HG02885 (cell line): ENCODE measurements around the gene PALM2AKAP2.
"Not testable (repeated sequence)": the region's sequence is repeated elsewhere in the genome, so short reads cannot be mapped to it uniquely, and the experiment has no call there.

Experiments used
- ATAC-seq: cut with Tn5 transposase; IDR thresholded peaks from one replicate; pipeline ENCODE4 v1.9.1; 2021; ENCODE audit warnings: mild to moderate bottlenecking; ENCODE audit not compliant: unreplicated experiment, poor library complexity

The PALM2AKAP2 gene

DNA sequence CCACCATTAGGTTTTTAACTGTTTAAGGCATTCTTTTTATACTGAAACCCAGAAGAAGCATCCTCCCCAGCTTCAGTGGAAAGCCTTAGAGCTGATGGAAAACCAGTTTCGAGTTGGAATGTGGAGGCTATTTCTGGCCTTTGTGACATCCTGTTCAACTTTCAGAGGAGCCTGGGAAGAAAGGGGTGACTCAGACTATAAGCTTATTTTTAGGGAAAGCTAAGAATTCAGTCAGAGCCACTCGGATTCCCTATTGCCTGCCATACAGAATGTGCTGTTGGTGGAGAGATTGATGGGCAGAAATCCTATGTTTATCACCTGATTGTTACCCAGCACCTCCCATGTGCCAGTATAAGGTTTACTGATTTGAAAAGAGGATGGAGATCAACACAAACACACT is 19.8 kb downstream of the PALM2AKAP2 start:
- no peak for ATAC-seq

GRCh38 chr9:109801484-109801883 is 21.5 kb downstream of the PALM2AKAP2 start:
- no peak for ATAC-seq

DNA sequence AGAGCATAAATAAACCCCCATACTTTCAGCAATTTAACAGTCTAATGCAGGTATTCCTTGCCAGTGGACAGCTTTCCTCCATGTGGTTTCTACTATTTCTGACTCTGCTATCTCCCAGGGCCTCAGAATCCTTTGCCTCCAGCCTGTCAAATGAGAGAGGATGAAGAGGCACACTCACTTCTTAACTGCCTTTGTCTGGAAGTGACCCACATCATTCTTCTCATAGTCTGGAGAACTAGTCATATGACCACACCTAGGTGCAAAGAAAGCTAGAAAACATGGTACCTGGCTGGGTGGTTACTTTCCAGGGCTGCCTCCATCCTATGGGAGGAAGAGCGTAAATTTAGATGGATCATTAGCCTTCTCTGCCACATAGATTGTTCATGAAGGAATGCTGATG is 22.5 kb downstream of the PALM2AKAP2 start:
- no peak for ATAC-seq

DNA sequence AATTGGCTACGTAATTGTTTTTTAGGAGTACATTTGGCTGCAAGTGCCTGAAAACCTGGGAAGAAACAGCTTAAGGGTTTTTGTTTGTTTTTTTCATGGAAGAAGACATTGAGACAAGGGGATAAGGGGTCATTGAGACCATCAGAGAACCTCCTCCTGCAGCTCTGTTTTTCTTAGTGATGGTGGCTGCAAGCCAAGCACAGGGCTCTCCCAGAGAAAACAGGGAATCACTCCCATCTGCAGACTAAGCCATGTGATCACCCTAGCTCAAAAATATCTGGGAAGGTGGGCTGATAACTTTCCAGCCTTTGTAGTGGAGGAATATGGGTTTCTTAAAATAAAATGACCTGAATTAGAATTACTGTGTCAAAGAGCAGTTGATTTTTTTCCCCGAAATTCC is 25.1 kb downstream of the PALM2AKAP2 start:
- ATAC-seq = no peak

DNA sequence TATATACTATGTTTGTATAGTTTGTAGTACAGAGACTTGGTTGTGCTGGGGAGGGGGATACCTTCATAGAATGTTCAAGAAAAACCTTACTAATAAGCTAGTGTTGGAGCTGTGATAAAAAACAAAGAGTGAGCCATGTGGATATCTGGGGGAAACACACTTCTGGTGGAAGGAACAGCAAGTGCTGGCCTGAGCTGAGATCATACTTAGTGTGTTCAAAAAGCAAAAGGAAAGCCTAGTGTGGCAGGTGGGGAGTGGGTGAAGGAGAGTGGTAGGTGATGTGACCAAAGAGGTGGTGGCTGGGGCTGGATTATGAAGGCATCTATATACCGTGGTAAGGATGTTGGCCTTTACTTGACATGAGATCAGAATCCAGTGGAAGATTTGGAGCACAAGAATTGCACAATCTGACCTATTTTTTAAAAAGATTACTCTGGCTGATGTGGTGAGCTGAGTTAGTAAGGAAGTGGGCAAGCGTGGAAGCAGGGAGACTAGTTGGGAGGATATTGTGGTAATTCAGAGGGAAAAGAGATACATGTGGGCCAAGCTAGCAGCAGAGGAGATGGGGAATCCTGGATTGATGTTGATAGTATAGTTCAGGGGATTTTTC is 26.6 kb downstream of the PALM2AKAP2 start:
- ATAC-seq = no peak

GRCh38 chr9:109811876-109812275 is 31.9 kb downstream of the PALM2AKAP2 start:
- no peak for ATAC-seq

DNA sequence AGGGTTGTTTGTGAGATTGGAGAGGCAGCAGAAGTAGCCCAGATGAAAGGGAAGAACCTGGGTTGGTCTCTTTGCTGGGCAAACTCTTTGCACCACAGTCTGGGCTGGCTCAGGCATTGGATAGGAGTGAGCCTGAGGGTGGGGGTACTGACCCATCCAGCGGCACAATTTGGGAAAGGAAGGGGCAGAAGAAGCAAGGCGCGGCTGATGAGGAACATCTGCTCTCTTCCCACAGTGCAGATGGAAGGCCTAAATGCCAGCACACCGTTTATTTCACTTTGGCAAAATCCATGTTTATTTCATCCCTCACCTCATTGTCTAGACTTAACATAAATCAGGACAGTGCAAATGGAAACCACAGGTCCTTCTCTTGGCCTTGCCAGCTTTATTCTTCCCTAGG is 32.3 kb downstream of the PALM2AKAP2 start:
- no peak for ATAC-seq

DNA sequence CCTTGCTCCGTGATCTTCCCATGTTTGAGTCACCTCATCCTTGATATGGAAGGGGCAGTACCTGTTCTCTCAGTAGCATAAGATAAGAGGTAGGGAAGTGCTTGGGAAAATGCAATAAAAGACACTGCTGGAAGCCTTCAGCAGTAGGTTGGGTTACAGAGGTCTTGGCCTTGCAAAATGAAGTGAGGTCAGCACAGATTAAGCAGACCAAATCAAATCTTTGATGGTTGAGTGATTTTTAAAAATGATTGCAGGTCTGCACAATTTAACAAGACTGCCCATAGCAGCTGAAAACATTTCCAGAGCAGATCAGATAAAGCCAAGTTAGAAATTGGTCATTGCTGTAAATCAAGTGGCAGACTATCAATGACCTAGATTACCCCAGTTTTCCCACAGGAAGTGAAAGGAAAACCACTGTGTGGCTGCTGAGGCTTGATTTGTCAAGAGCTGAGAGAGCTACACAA is 32.9 kb downstream of the PALM2AKAP2 start:
- no peak for ATAC-seq

DNA sequence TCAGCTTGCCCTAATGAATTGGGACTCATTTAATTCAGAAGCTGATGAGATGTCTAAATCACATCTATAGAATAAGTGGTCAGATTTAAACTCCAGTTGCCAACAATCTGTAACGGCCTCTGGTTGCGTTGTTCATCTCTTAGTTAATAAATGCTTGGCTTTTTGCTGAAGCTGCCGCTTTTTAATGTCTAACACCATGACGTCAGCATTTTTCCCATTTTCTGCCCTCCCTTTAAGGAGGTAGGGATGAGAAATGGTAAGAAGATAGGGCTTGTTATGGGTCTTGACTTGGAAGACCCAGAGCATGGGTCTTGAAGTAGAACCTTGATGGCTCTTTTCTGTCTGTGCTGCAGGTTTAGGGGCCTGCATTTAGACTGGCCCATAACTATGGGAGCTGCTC is 33.3 kb downstream of the PALM2AKAP2 start:
- no peak for ATAC-seq

DNA sequence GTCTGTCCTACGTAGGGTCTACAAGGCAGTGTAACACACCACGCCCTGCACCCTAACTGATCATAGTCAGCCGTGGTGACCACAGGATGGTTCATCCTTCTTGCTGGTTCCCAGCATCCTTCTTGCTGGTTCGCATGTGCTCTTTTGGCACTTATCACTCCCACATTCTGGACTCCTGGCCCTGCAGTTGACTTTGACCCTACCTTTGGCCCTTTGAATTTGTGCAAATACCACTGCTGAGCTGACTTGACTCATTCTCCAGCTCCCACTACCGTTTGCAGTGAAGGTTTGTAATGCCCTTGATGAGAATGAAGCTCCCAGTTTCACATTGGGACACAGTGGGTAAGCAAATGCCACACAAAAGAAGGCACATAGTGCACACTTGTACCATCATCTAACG is 33.8 kb downstream of the PALM2AKAP2 start:
- ATAC-seq = no peak

DNA sequence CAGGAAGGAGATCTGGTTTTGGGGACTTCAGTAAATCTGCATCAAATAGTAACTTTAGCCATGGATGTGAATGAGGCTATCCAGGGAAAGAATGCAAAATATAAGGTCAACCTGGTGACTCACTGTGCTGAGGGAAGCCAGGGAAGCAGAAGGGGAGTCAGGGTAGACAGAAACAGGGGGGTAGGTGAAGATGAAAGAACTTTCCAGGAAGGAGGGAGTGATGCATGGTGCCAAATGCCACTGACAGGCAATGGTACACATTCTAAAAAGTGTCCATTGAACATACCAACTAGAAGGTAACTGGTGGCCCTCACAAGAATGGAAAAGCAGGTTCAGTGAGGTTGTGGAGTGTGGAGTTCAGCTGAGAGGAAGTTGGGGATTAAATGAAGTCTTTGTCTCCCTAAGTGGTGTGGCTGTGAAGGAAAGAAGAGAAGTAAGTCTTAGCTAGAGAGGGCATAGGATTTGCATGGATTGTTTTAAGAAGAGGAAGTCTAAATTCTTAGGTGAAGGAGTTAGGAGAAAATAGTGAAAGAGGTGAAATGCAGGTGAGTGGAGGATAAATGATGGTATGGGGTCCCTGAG is 35.5 kb downstream of the PALM2AKAP2 start:
- no peak for ATAC-seq

DNA sequence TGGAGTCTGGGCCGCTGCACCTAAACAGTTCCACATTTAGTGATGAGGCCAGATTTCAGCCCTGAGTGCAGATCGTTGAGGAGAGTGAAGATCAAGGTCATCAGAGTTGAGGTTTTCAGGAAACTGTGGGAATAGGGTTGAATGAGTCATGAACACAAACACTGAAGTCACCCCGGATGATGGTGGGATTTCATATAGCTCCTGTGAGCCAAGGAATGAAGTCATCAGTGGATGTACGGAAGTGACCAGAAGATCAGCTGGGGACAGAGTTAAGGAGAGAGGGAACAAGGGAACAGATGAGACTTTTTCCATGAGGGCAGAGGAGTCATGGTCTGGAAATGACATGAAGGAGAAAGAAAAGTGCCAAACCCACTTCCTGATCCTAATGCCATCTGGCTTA is 36.5 kb downstream of the PALM2AKAP2 start:
- ATAC-seq = no peak

GRCh38 chr9:109817146-109817845 is 37.3 kb downstream of the PALM2AKAP2 start:
- no peak for ATAC-seq

- ATAC-seq = peak; percentile 60
Observed at GRCh38 chr9:109817846-109818472, 38.0 kb downstream of the PALM2AKAP2 start.

GRCh38 chr9:109821711-109822110 is 41.7 kb downstream of the PALM2AKAP2 start:
- ATAC-seq = no peak

GRCh38 chr9:109825383-109825782 is 45.4 kb downstream of the PALM2AKAP2 start:
- not testable (repeated sequence) for ATAC-seq

DNA sequence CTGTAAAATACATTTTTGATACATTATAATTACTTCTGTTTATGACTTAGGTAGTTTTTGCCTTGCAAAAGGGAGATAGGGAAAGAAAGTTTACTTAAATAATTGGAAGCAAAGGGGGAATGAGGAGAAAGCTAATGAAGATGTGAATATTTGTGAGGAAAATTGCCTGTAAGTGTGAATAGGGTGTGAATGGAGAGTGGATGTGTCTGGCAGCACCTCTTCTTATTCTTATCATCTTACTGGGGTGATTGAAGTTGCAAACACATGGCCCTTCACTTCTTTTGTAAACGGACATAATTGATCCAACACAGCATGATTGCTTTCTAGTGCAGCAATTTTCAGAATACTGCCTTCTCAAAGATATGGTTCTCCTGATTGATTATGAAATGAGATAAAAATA is 46.6 kb downstream of the PALM2AKAP2 start:
- no peak for ATAC-seq

GRCh38 chr9:109828254-109828653 is 48.3 kb downstream of the PALM2AKAP2 start:
- no peak for ATAC-seq
